ENCODE data around the gene GALNT10.

DNA sequence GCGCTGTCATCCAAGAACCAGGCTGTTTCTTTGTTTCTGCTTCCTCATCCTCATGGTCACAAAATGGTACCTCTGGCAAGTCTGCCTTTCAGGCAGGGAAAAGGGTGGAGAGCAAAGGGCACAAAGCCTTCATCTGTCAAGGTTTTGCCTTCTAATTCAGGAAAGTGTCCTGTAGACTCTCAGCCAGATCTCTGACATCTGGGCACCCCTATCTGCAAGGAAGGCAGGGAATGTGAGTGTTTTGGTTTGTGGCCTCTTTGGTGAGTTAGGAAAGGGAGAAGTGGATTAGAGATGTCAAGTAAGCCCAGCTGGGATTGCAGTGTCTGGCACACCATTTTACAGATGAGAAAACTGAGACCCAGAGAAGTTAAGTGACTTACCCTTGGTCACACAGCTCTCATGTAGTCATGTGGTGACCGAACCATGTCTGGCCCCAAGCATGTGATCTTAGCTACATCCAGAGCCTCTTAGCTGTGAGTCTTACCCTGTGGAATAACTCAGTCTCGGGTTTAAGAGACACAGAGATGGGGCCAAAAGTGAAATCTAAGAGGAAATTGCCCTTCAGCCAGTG lies 139.6 kb downstream of the GALNT10 start:
- TF ChIP-seq, protein P1, sequence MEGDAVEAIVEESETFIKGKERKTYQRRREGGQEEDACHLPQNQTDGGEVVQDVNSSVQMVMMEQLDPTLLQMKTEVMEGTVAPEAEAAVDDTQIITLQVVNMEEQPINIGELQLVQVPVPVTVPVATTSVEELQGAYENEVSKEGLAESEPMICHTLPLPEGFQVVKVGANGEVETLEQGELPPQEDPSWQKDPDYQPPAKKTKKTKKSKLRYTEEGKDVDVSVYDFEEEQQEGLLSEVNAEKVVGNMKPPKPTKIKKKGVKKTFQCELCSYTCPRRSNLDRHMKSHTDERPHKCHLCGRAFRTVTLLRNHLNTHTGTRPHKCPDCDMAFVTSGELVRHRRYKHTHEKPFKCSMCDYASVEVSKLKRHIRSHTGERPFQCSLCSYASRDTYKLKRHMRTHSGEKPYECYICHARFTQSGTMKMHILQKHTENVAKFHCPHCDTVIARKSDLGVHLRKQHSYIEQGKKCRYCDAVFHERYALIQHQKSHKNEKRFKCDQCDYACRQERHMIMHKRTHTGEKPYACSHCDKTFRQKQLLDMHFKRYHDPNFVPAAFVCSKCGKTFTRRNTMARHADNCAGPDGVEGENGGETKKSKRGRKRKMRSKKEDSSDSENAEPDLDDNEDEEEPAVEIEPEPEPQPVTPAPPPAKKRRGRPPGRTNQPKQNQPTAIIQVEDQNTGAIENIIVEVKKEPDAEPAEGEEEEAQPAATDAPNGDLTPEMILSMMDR (IDR thresholded peaks at IDR 0.05; ENCODE audit: control extremely low read depth in 1 of 3, insufficient read depth in 1 of 3, low read depth in 1 of 3, low read length in 3 of 3), result no peak
- TF ChIP-seq POLR2A (IDR thresholded peaks at IDR 0.05; ENCODE audit: control extremely low read depth in 1 of 2, low read depth in 2 of 2, low read length in 2 of 2) (no peak), BACH1 (IDR thresholded peaks at IDR 0.05; ENCODE audit: low read length) (no peak), SIRT6 (IDR thresholded peaks at IDR 0.05; ENCODE audit: low read length) (no peak), TEAD4 (IDR thresholded peaks at IDR 0.05; ENCODE audit: low read depth, low read length) (no peak)
